Vagina (tissue), 2 donors: ENCODE data around the gene LCE1E. TPM values are rescaled to one million over a fixed set of nuclear protein-coding genes. Genes with fewer than 3 reads are reported as not detected.

ENCODE experiments used
- DNase-seq, 2 donors: peaks; one replicate each; pipeline ENCODE4 v3.0.0-alpha.2; 2017; ENCODE audit errors: extremely low spot score in 2 of 2
- H3K27ac ChIP-seq: fragments of 200-600 bp; sonication (generic); one replicate; pipeline ENCODE4 v1.5.1; 2019
- H3K27me3 ChIP-seq: fragments of 200-600 bp; sonication (generic); one replicate; pipeline ENCODE4 v1.5.1; 2019
- H3K36me3 ChIP-seq, 2 donors: fragments of 200-600 bp; sonication (generic); one replicate each; pipeline ENCODE4 v1.5.1; 2017 to 2019
- H3K4me1 ChIP-seq: fragments of 200-600 bp; sonication (generic); one replicate; pipeline ENCODE4 v1.5.1; 2019
- H3K4me3 ChIP-seq, 2 donors: fragments of 200-600 bp; sonication (generic); 1 replicate in 1 of 2; 2 replicates in 1 of 2; pipeline ENCODE4 v1.5.1; 2016 to 2019
- H3K9me3 ChIP-seq: fragments of 200-600 bp; sonication (generic); one replicate; pipeline ENCODE4 v1.5.1; 2019
- CTCF ChIP-seq, 3 experiments: fragments of 450-650 bp in 2 of 3; fragments of 200-600 bp in 1 of 3; sonication (generic) in 1 of 3; IDR thresholded peaks; one replicate each; pipeline ENCODE4 v1.5.1; 2017 to 2019; ENCODE audit warnings: antibody characterized with exemption in 3 of 3, mild to moderate bottlenecking in 2 of 3, moderate library complexity in 2 of 3
- POLR2A ChIP-seq, 2 donors: fragments of 450-650 bp; IDR thresholded peaks; one replicate each; pipeline ENCODE4 v1.6.1; 2017; ENCODE audit warnings: antibody characterized with exemption in 2 of 2, mild to moderate bottlenecking in 2 of 2, moderate library complexity in 2 of 2
- POLR2AphosphoS5 ChIP-seq, 2 donors: sonication (generic); formaldehyde crosslinking; IDR thresholded peaks; one replicate each; pipeline ENCODE4 v1.9.0; 2017; ENCODE audit warnings: antibody characterized with exemption in 2 of 2, mild to moderate bottlenecking in 2 of 2, low read depth in 1 of 2; ENCODE audit not compliant: insufficient read depth in 1 of 2
- intact Hi-C: fragments of 100-400 bp; cut with DNase I; formaldehyde crosslinking; loops from one replicate; pipeline ENCODE4 v1.15.1; 2023
- total RNA-seq: library from RNA; depleted of rRNA; stranded (reverse); fragments of >200 nt; gene quantifications from one replicate; pipeline ENCODE4 v1.2.3, GENCODE V29; 2016

LCE1E gene
- total RNA-seq, 1 donor from 2014 or later, result not detected

GRCh38 chr1:152745289-152745704 is 40.8 kb upstream of the LCE1E start:
- H3K36me3 ChIP-seq, result no peaks in the 10 kb centered on the region
- no peak for DNase-seq
- H3K9me3 ChIP-seq, result no peaks in the 10 kb centered on the region
- TF ChIP-seq POLR2AphosphoS5 (IDR thresholded peaks at IDR 0.05; ENCODE audit: insufficient read depth in 1 of 2, low read depth in 1 of 2), result peak in 1 of 2 donors; percentile 67
- TF ChIP-seq POLR2A (IDR thresholded peaks at IDR 0.05), result no peak
- H3K27ac ChIP-seq, result no peak overlapping the region
- H3K4me1 ChIP-seq, result no peaks in the 10 kb centered on the region
- H3K27me3 ChIP-seq, result no peaks in the 10 kb centered on the region
- intact Hi-C loops, result no loop called here
- no peak overlapping the region for H3K4me3 ChIP-seq

GRCh38 chr1:152745765-152746444 is 40.2 kb upstream of the LCE1E start:
- Histone ChIP-seq H3K27me3 (no peaks in the 10 kb centered on the region), H3K4me3 (no peak overlapping the region), H3K36me3 (no peaks in the 10 kb centered on the region), H3K4me1 (no peaks in the 10 kb centered on the region), H3K27ac (no peak overlapping the region), H3K9me3 (no peaks in the 10 kb centered on the region)
- TF ChIP-seq POLR2A (IDR thresholded peaks at IDR 0.05), result no peak
- no peak for DNase-seq
- intact Hi-C loops, result no loop called here

- DNase-seq, result no peak
- H3K9me3 ChIP-seq, result no peaks in the 10 kb centered on the region
- no peak for TF ChIP-seq POLR2AphosphoS5 (IDR thresholded peaks at IDR 0.05; ENCODE audit: insufficient read depth in 1 of 2, low read depth in 1 of 2)
- no peaks in the 10 kb centered on the region for H3K4me1 ChIP-seq
- H3K4me3 ChIP-seq, result no peak overlapping the region
- intact Hi-C loops, result no loop called here
- H3K36me3 ChIP-seq, result no peaks in the 10 kb centered on the region
- no peaks in the 10 kb centered on the region for H3K27me3 ChIP-seq
- no peak overlapping the region for H3K27ac ChIP-seq
These were observed 38.2 kb upstream of the LCE1E start for GRCh38 chr1:152747831-152748230.

- no peak overlapping the region for H3K27ac ChIP-seq
- intact Hi-C loops, result no loop called here
- TF ChIP-seq CTCF (IDR thresholded peaks at IDR 0.05), result no peak
- no peak for TF ChIP-seq POLR2A (IDR thresholded peaks at IDR 0.05)
- peak in 1 of 2 donors; percentile 74 for TF ChIP-seq POLR2AphosphoS5 (IDR thresholded peaks at IDR 0.05; ENCODE audit: insufficient read depth in 1 of 2, low read depth in 1 of 2)
- no peaks in the 10 kb centered on the region for H3K36me3 ChIP-seq
- DNase-seq, result no peak
- no peaks in the 10 kb centered on the region for H3K27me3 ChIP-seq
- H3K9me3 ChIP-seq, result no peaks in the 10 kb centered on the region
- H3K4me3 ChIP-seq, result no peak overlapping the region
- H3K4me1 ChIP-seq, result no peaks in the 10 kb centered on the region
These were observed 33.8 kb upstream of the LCE1E start for GRCh38 chr1:152752225-152752624.

- no peak for DNase-seq
- Histone ChIP-seq H3K9me3 (no peaks in the 10 kb centered on the region), H3K27ac (no peak overlapping the region), H3K27me3 (no peaks in the 10 kb centered on the region), H3K36me3 (no peaks in the 10 kb centered on the region), H3K4me1 (no peaks in the 10 kb centered on the region), H3K4me3 (no peak overlapping the region)
- TF ChIP-seq CTCF (IDR thresholded peaks at IDR 0.05) (no peak), POLR2A (IDR thresholded peaks at IDR 0.05) (no peak), POLR2AphosphoS5 (IDR thresholded peaks at IDR 0.05; ENCODE audit: insufficient read depth in 1 of 2, low read depth in 1 of 2) (no peak)
- intact Hi-C loops, result no loop called here
These were observed 32.5 kb upstream of the LCE1E start for GRCh38 chr1:152753586-152753985.

GRCh38 chr1:152756872-152757271 is 29.2 kb upstream of the LCE1E start:
- no peak for TF ChIP-seq POLR2A (IDR thresholded peaks at IDR 0.05)
- no peak overlapping the region for H3K27ac ChIP-seq

GRCh38 chr1:152757747-152758146 is 28.3 kb upstream of the LCE1E start, which contains the start of gene KPRP:
Gene KPRP, plus strand, starts transcription at chr1:152758025. Its CDS starts 1,564 bp downstream, at chr1:152759589.
- no peaks in the 10 kb centered on the region for H3K36me3 ChIP-seq
- no peaks in the 10 kb centered on the region for H3K9me3 ChIP-seq
- intact Hi-C loops, result no loop called here
- DNase-seq, result no peak
- H3K4me3 ChIP-seq, result no peak within 1 kb of the TSS
- H3K27me3 ChIP-seq, result no peaks in the 10 kb centered on the region
- TF ChIP-seq CTCF (IDR thresholded peaks at IDR 0.05) (no peak), POLR2A (IDR thresholded peaks at IDR 0.05) (no peak), POLR2AphosphoS5 (IDR thresholded peaks at IDR 0.05; ENCODE audit: insufficient read depth in 1 of 2, low read depth in 1 of 2) (no peak)
- no peaks in the 10 kb centered on the region for H3K4me1 ChIP-seq
- no peak within 1 kb of the TSS for H3K27ac ChIP-seq

More at GRCh38 chr1:152756872-152757271, 29.2 kb upstream of the LCE1E start:
- Histone ChIP-seq H3K27me3 (no peaks in the 10 kb centered on the region), H3K4me3 (no peak overlapping the region), H3K36me3 (no peaks in the 10 kb centered on the region), H3K4me1 (no peaks in the 10 kb centered on the region), H3K9me3 (no peaks in the 10 kb centered on the region)
- intact Hi-C loops, result no loop called here
- DNase-seq, result no peak
